ENCODE measurements around the gene SPTLC3. TPM values are rescaled to one million over a fixed set of nuclear protein-coding genes. Genes with fewer than 3 reads are reported as not detected.
A peak's percentile ranks its signal among the peaks of the same experiment; 100 is the strongest.

SPTLC3 gene
- polyA plus RNA-seq, 1 donor, result 28.6 TPM

- no peak for DNase-seq
Measured at GRCh38 chr20:13098720-13099355, 90.1 kb downstream of the SPTLC3 start.

GRCh38 chr20:13099676-13100075, 90.9 kb downstream of the SPTLC3 start:
- DNase-seq, result no peak

- no peak for DNase-seq
Measured at GRCh38 chr20:13101276-13101675, 92.5 kb downstream of the SPTLC3 start.

- no peak for DNase-seq
Measured at GRCh38 chr20:13101706-13102105, 92.9 kb downstream of the SPTLC3 start.

- no peak for DNase-seq
Measured at GRCh38 chr20:13102237-13102636, 93.5 kb downstream of the SPTLC3 start.

GRCh38 chr20:13102694-13103093, 93.9 kb downstream of the SPTLC3 start:
- DNase-seq, result no peak

- DNase-seq, result no peak
Measured at GRCh38 chr20:13105039-13105438, 96.3 kb downstream of the SPTLC3 start.

GRCh38 chr20:13105864-13106457, 97.2 kb downstream of the SPTLC3 start:
- DNase-seq, result peak; percentile 31

GRCh38 chr20:13109658-13110057, 100.9 kb downstream of the SPTLC3 start:
- DNase-seq, result no peak

- no peak for DNase-seq
Measured at GRCh38 chr20:13110796-13111195, 102.0 kb downstream of the SPTLC3 start.

- DNase-seq, result no peak
Measured at GRCh38 chr20:13111249-13111911, 102.6 kb downstream of the SPTLC3 start.

- DNase-seq, result no peak
Measured at GRCh38 chr20:13113731-13114130, 105.0 kb downstream of the SPTLC3 start.

- DNase-seq, result no peak
Measured at GRCh38 chr20:13117200-13117599, 108.4 kb downstream of the SPTLC3 start.

GRCh38 chr20:13118676-13119075, 109.9 kb downstream of the SPTLC3 start:
- DNase-seq, result no peak

GRCh38 chr20:13119583-13119982, 110.8 kb downstream of the SPTLC3 start:
- DNase-seq, result peak; percentile 75

GRCh38 chr20:13120471-13120870, 111.7 kb downstream of the SPTLC3 start:
- DNase-seq, result no peak

GRCh38 chr20:13121840-13122515, 113.2 kb downstream of the SPTLC3 start:
- no peak for DNase-seq

- DNase-seq, result no peak
Measured at GRCh38 chr20:13125486-13125885, 116.7 kb downstream of the SPTLC3 start.

- DNase-seq, result no peak
Measured at GRCh38 chr20:13128173-13128572, 119.4 kb downstream of the SPTLC3 start.

- no peak for DNase-seq
Measured at GRCh38 chr20:13130061-13130706, 121.4 kb downstream of the SPTLC3 start.

- no peak for DNase-seq
Measured at GRCh38 chr20:13130707-13131103, 121.9 kb downstream of the SPTLC3 start.

GRCh38 chr20:13131688-13132087, 122.9 kb downstream of the SPTLC3 start:
- no peak for DNase-seq

All from left kidney (tissue), 2 donors.